Mesendoderm (in vitro differentiated cells): Measurements from ENCODE around the gene GNAS.

Experiments used
- DNase-seq: peaks from one replicate; pipeline ENCODE4 v3.0.0; 2013
- H2AK5ac ChIP-seq: 2 replicates; pipeline ENCODE4 v1.6.1; 2013; ENCODE audit warnings: low read length, inconsistent platforms
- H2BK120ac ChIP-seq: 2 replicates; pipeline ENCODE4 v1.6.1; 2013; ENCODE audit warnings: low read depth, mild to moderate bottlenecking, low read length, moderate library complexity, mixed read lengths
- H2BK15ac ChIP-seq: replicated peaks from 2 replicates; pipeline ENCODE4 v1.6.1; 2013; ENCODE audit warnings: low read depth, mild to moderate bottlenecking, moderate library complexity
- H2BK5ac ChIP-seq: 2 replicates; pipeline ENCODE4 v1.6.1; 2013; ENCODE audit warnings: low read length, inconsistent platforms
- H3K18ac ChIP-seq: 2 replicates; pipeline ENCODE4 v1.6.1; 2013; ENCODE audit warnings: mild to moderate bottlenecking, low read length, mixed read lengths
- H3K23ac ChIP-seq: one replicate; pipeline ENCODE4 v1.6.1; 2013; ENCODE audit warnings: low read length
- H3K27ac ChIP-seq: 2 replicates; pipeline ENCODE4 v1.5.1; 2013; ENCODE audit warnings: low read depth, mild to moderate bottlenecking, inconsistent platforms, low read length, moderate library complexity
- H3K27me3 ChIP-seq: 2 replicates; pipeline ENCODE4 v1.6.1; 2013; ENCODE audit warnings: low read length, control low read depth, mild to moderate bottlenecking, inconsistent platforms; ENCODE audit not compliant: insufficient read depth, poor library complexity
- H3K36me3 ChIP-seq: 2 replicates; pipeline ENCODE4 v1.6.1; 2013; ENCODE audit warnings: low read length, inconsistent platforms; ENCODE audit not compliant: control insufficient read depth, insufficient read depth
- H3K4ac ChIP-seq: one replicate; pipeline ENCODE4 v1.6.1; 2013; ENCODE audit warnings: low read depth, mild to moderate bottlenecking, low read length, moderate library complexity
- H3K4me1 ChIP-seq: 2 replicates; pipeline ENCODE4 v1.6.1; 2013; ENCODE audit warnings: low read depth, low read length, inconsistent platforms; ENCODE audit not compliant: control insufficient read depth
- H3K4me2 ChIP-seq: 2 replicates; pipeline ENCODE4 v1.6.1; 2013; ENCODE audit warnings: low read length
- H3K4me3 ChIP-seq: 2 replicates; pipeline ENCODE4 v1.5.1; 2013; ENCODE audit warnings: mild to moderate bottlenecking, low read length
- H3K56ac ChIP-seq: one replicate; pipeline ENCODE4 v1.6.1; 2013; ENCODE audit warnings: low read length
- H3K79me1 ChIP-seq: 2 replicates; pipeline ENCODE4 v1.6.1; 2013; ENCODE audit warnings: low read length, inconsistent platforms
- H3K79me2 ChIP-seq: 2 replicates; pipeline ENCODE4 v1.6.1; 2013; ENCODE audit warnings: mild to moderate bottlenecking, low read length; ENCODE audit not compliant: control insufficient read depth, insufficient read depth
- H3K9ac ChIP-seq: 2 replicates; pipeline ENCODE4 v1.6.1; 2013; ENCODE audit warnings: low read length, inconsistent platforms
- H4K5ac ChIP-seq: one replicate; pipeline ENCODE4 v1.6.1; 2013; ENCODE audit warnings: low read length
- H4K8ac ChIP-seq: one replicate; pipeline ENCODE4 v1.6.1; 2013; ENCODE audit warnings: low read depth, mild to moderate bottlenecking, control low read depth, low read length, moderate library complexity
- WGBS: extraction: QIAGEN DNeasy Blood & Tissue Kit; methylation state at CpG from one replicate; pipeline ENCODE4 v1.1.7; 2013; ENCODE audit warnings: low lambda C conversion rate, missing lambda C conversion rate; ENCODE audit not compliant: insufficient coverage; ENCODE audit errors: extremely low coverage; 5-methylcytosine and 5-hydroxymethylcytosine counted together

GNAS gene

GRCh38 chr20:58854638-58855471 lies 2.3 kb downstream of the GNAS start:
- no peaks in the 10 kb centered on the region for H3K4me1 ChIP-seq
- no peak overlapping the region for H3K4me3 ChIP-seq
- peak overlapping the region; percentile 60 for H3K23ac ChIP-seq
- H2BK15ac ChIP-seq = no peak overlapping the region
- peaks cover 8% of the 10 kb centered on the region for H3K79me2 ChIP-seq
- peak overlapping the region; percentile 18 for H3K9ac ChIP-seq
- H2AK5ac ChIP-seq = no peak overlapping the region
- WGBS = no CpG with 5 or more reads among the region's 75 CpGs
- no peak overlapping the region for H2BK120ac ChIP-seq
- H3K27me3 ChIP-seq = peaks cover 24% of the 10 kb centered on the region
- no peak overlapping the region for H4K8ac ChIP-seq
- H3K36me3 ChIP-seq = no peaks in the 10 kb centered on the region
- H2BK5ac ChIP-seq = no peak overlapping the region
- no peak overlapping the region for H3K4ac ChIP-seq
- peak overlapping the region; percentile 25 for H3K4me2 ChIP-seq
- no peaks in the 10 kb centered on the region for H3K79me1 ChIP-seq
- DNase-seq = peak; percentile 51
- no peak overlapping the region for H4K5ac ChIP-seq
- H3K27ac ChIP-seq = no peak overlapping the region
- H3K18ac ChIP-seq = no peak overlapping the region
- peak overlapping the region; percentile 22 for H3K56ac ChIP-seq

GRCh38 chr20:58855506-58856389 lies 3.2 kb downstream of the GNAS start:
- Histone ChIP-seq H3K18ac (no peak overlapping the region), H3K23ac (no peak overlapping the region), H2BK15ac (no peak overlapping the region), H2BK120ac (no peak overlapping the region), H3K4me3 (no peak overlapping the region), H4K5ac (no peak overlapping the region), H4K8ac (no peak overlapping the region), H3K36me3 (no peaks in the 10 kb centered on the region), H3K4me1 (no peaks in the 10 kb centered on the region), H3K27ac (no peak overlapping the region), H2BK5ac (no peak overlapping the region), H3K27me3 (peaks cover 24% of the 10 kb centered on the region), H2AK5ac (no peak overlapping the region), H3K9ac (no peak overlapping the region), H3K79me1 (no peaks in the 10 kb centered on the region), H3K79me2 (no peaks in the 10 kb centered on the region), H3K56ac (no peak overlapping the region), H3K4ac (no peak overlapping the region), H3K4me2 (no peak overlapping the region)
- DNase-seq = no peak
- no CpG with 5 or more reads among the region's 57 CpGs for WGBS

- no peaks in the 10 kb centered on the region for H3K36me3 ChIP-seq
- H3K18ac ChIP-seq = no peak overlapping the region
- H3K4me2 ChIP-seq = no peak overlapping the region
- H2AK5ac ChIP-seq = no peak overlapping the region
- H2BK120ac ChIP-seq = no peak overlapping the region
- H3K27ac ChIP-seq = no peak overlapping the region
- no peak overlapping the region for H3K4ac ChIP-seq
- H3K4me1 ChIP-seq = no peaks in the 10 kb centered on the region
- WGBS = no CpG with 5 or more reads among the region's 7 CpGs
- H3K79me1 ChIP-seq = no peaks in the 10 kb centered on the region
- H4K5ac ChIP-seq = no peak overlapping the region
- no peak overlapping the region for H2BK15ac ChIP-seq
- no peak overlapping the region for H3K23ac ChIP-seq
- H3K9ac ChIP-seq = no peak overlapping the region
- H4K8ac ChIP-seq = no peak overlapping the region
- H3K4me3 ChIP-seq = no peak overlapping the region
- no peaks in the 10 kb centered on the region for H3K79me2 ChIP-seq
- H2BK5ac ChIP-seq = no peak overlapping the region
- no peak for DNase-seq
- H3K27me3 ChIP-seq = no peaks in the 10 kb centered on the region
- H3K56ac ChIP-seq = no peak overlapping the region
Measured at GRCh38 chr20:58863044-58863790, 10.7 kb downstream of the GNAS start.

- WGBS = no CpG with 5 or more reads among the region's 2 CpGs
- Histone ChIP-seq H3K4me3 (no peak overlapping the region), H2BK120ac (no peak overlapping the region), H3K4me1 (no peaks in the 10 kb centered on the region), H3K4me2 (no peak overlapping the region), H2AK5ac (no peak overlapping the region), H2BK15ac (no peak overlapping the region), H4K5ac (no peak overlapping the region), H3K23ac (no peak overlapping the region), H3K4ac (no peak overlapping the region), H3K36me3 (no peaks in the 10 kb centered on the region), H3K56ac (no peak overlapping the region), H4K8ac (no peak overlapping the region), H3K79me1 (no peaks in the 10 kb centered on the region), H2BK5ac (no peak overlapping the region), H3K79me2 (no peaks in the 10 kb centered on the region), H3K9ac (no peak overlapping the region), H3K27me3 (no peaks in the 10 kb centered on the region), H3K27ac (no peak overlapping the region), H3K18ac (no peak overlapping the region)
- no peak for DNase-seq
Measured at GRCh38 chr20:58864346-58864745, 11.8 kb downstream of the GNAS start.

GRCh38 chr20:58865843-58866242 lies 13.3 kb downstream of the GNAS start:
- Histone ChIP-seq H2BK5ac (no peak overlapping the region), H3K18ac (no peak overlapping the region), H3K4me2 (no peak overlapping the region), H4K8ac (no peak overlapping the region), H2BK15ac (no peak overlapping the region), H2AK5ac (no peak overlapping the region), H3K79me2 (no peaks in the 10 kb centered on the region), H3K27me3 (no peaks in the 10 kb centered on the region), H3K4me3 (no peak overlapping the region), H3K4me1 (no peaks in the 10 kb centered on the region), H3K79me1 (no peaks in the 10 kb centered on the region), H3K4ac (no peak overlapping the region), H4K5ac (no peak overlapping the region), H3K27ac (no peak overlapping the region), H3K9ac (no peak overlapping the region), H3K56ac (no peak overlapping the region), H3K23ac (no peak overlapping the region), H2BK120ac (no peak overlapping the region), H3K36me3 (no peaks in the 10 kb centered on the region)
- DNase-seq = no peak
- WGBS = no CpG with 5 or more reads among the region's 2 CpGs
